ENCODE measurements around the gene S100B.

DNA sequence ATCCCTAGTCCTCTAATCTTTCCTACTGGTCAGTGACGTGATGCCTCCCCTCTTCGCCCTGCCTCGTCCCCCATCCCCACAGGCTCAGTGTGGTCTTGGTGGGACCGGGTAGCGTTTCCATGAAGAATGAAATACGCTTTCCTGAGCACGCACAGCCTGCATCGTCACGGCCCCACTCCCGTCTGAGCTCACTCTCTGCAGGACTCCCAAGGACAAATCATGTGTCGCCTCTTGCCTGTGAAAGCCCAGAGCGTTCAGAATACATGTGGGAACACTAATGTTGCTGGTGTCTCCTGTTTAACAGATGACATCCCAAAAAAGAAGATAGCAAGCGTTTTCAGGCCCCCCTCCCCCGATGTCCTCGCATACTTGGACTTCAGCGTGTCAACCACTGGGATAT, 49.2 kb downstream of the S100B start:
- TF ChIP-seq CTCF (IDR thresholded peaks at IDR 0.05; ENCODE audit: poor library complexity) (no peak), EZH2phosphoT487 (IDR thresholded peaks at IDR 0.05; ENCODE audit: low read depth, severe bottlenecking, unreplicated experiment) (no peak)

Measured in hepatocyte (in vitro differentiated cells).